NB4 (cell line): ENCODE data around the gene RANGRF.

ENCODE experiments used
- DNase-seq: peaks from one replicate; pipeline ENCODE4 v3.0.0; 2010; ENCODE audit warnings: low read depth
- H3K4me3 ChIP-seq: one replicate; pipeline ENCODE4 v1.5.1; 2011; ENCODE audit warnings: mild to moderate bottlenecking, low read depth, low read length, moderate library complexity
- MYC ChIP-seq: IDR thresholded peaks from 2 replicates; pipeline ENCODE4 v1.6.1; 2011; ENCODE audit warnings: low read depth, low read length
- POLR2A ChIP-seq: IDR thresholded peaks from 2 replicates; pipeline ENCODE4 v1.6.1; 2011; ENCODE audit warnings: mild to moderate bottlenecking; ENCODE audit not compliant: insufficient read length; ENCODE audit errors: extremely low read depth
- TF ChIP-seq, protein P1 (sequence below): IDR thresholded peaks from 2 replicates; pipeline ENCODE4 v1.6.1; 2011; ENCODE audit warnings: low read depth, low read length
- TF ChIP-seq, protein P2 (sequence below): IDR thresholded peaks from one replicate; pipeline ENCODE4 v1.5.1; 2012; ENCODE audit warnings: low read depth, low read length

RANGRF gene

DNA sequence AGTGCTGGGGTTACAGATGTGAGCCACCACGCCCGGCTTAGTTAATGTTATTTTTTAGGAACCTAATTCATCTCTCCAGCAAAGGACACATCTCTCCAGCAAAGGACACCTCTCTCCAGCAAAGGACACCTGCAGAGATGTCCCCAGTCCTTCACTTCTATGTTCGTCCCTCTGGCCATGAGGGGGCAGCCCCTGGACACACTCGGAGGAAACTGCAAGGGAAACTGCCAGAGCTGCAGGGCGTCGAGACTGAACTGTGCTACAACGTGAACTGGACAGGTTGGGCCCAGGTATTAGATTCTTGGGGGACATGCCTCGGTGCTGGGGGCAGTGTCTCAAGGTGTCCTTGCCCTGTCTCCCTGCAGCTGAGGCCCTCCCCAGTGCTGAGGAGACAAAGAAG, 34.7 kb upstream of the RANGRF start:
- DNase-seq: no peak

DNA sequence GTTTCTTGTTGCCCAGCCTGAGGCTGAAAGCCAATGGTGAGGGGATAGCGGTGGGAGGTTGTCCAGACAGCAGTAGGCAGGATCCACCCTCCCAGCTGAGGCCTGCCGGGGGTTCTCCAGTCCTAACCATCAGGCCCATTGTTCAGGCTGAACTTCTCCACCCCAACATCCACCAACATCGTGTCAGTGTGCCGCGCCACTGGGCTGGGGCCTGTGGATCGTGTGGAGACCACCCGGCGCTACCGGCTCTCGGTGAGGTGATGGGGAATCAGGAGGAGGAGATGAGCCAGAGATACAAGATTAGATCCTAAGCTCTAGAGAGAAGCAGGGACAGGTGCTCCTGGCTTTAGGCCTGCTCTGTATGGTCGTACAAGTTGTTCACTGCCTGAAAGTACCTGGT, 33.6 kb upstream of the RANGRF start:
- no peak overlapping the region for H3K4me3 ChIP-seq
- no peak for DNase-seq
- no peak for TF ChIP-seq MYC
- TF ChIP-seq, protein P1, sequence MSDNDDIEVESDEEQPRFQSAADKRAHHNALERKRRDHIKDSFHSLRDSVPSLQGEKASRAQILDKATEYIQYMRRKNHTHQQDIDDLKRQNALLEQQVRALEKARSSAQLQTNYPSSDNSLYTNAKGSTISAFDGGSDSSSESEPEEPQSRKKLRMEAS: no peak
- TF ChIP-seq POLR2A: no peak
- TF ChIP-seq, protein P2, sequence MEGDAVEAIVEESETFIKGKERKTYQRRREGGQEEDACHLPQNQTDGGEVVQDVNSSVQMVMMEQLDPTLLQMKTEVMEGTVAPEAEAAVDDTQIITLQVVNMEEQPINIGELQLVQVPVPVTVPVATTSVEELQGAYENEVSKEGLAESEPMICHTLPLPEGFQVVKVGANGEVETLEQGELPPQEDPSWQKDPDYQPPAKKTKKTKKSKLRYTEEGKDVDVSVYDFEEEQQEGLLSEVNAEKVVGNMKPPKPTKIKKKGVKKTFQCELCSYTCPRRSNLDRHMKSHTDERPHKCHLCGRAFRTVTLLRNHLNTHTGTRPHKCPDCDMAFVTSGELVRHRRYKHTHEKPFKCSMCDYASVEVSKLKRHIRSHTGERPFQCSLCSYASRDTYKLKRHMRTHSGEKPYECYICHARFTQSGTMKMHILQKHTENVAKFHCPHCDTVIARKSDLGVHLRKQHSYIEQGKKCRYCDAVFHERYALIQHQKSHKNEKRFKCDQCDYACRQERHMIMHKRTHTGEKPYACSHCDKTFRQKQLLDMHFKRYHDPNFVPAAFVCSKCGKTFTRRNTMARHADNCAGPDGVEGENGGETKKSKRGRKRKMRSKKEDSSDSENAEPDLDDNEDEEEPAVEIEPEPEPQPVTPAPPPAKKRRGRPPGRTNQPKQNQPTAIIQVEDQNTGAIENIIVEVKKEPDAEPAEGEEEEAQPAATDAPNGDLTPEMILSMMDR: no peak

More for the DNA sequence above, 34.7 kb upstream of the RANGRF start:
- H3K4me3 ChIP-seq: no peak overlapping the region
- TF ChIP-seq POLR2A (no peak), MYC (no peak)
- TF ChIP-seq, protein P1: no peak
- TF ChIP-seq, protein P2: no peak

DNA sequence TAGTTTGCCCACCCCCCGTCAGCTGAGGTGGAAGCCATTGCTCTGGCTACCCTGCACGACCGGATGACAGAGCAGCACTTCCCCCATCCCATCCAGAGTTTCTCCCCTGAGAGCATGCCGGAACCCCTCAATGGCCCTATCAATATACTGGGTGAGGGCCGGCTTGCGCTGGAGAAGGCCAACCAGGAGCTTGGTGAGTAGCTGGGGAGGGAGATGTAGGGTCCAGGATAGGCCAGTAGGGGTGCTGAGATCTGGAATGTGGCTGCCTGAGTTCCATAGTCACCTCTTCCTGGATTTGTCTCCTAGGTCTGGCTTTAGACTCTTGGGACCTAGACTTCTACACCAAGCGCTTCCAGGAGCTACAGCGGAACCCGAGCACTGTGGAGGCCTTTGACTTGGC, 33.0 kb upstream of the RANGRF start:
- no peak for DNase-seq
- TF ChIP-seq, protein P1: no peak
- TF ChIP-seq, protein P2: no peak
- no peak for TF ChIP-seq POLR2A
- no peak for TF ChIP-seq MYC
- no peak overlapping the region for H3K4me3 ChIP-seq

DNA sequence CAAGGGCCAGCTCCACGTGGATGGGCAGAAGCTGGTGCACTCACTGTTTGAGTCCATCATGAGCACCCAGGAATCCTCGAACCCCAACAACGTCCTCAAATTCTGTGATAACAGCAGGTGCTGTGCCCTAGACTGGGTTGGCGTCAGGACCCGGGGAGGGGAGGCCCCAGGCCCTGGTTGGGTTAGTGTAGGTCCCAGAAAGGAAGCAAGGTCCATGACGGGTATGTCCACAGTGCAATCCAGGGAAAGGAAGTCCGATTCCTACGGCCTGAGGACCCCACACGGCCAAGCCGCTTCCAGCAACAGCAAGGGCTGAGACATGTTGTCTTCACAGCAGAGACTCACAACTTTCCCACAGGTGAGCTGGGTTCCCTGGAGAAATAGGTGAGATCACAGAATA, 32.2 kb upstream of the RANGRF start:
- DNase-seq: no peak
- no peak overlapping the region for H3K4me3 ChIP-seq
- TF ChIP-seq, protein P1: no peak
- TF ChIP-seq, protein P2: no peak
- TF ChIP-seq POLR2A: no peak
- no peak for TF ChIP-seq MYC

DNA sequence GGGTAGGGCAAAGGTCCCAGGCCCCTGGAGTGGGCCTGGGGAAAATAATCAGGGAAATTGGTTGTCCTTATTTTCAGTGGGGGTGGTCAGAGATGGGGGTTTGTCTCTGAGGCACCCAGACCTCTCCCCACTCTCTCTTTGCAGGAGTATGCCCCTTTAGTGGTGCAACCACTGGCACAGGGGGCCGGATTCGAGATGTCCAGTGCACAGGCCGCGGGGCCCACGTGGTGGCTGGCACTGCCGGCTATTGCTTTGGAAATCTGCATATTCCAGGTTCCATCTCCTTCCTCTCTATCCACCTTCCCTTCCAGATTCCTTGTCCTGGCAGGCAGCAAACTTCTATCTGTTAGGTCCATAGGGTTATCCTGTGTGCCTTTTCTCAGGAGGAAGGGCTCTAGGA, 31.8 kb upstream of the RANGRF start:
- H3K4me3 ChIP-seq: no peak overlapping the region
- TF ChIP-seq, protein P2: no peak
- TF ChIP-seq POLR2A (no peak), MYC (no peak)
- TF ChIP-seq, protein P1: no peak
- DNase-seq: no peak

DNA sequence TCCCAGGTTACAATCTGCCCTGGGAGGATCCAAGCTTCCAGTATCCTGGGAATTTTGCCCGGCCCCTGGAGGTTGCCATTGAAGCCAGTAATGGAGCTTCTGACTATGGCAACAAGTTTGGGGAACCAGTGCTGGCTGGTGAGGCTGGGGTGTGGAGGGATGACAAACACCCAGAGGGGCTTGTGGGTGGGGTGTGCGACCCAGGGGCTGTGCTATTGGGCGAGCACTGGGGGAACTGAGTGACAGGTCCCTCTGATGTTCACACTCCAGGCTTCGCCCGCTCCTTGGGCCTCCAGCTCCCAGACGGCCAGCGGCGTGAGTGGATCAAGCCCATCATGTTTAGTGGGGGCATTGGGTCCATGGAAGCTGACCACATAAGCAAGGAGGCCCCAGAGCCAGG, 30.7 kb upstream of the RANGRF start:
- DNase-seq: no peak
- TF ChIP-seq, protein P2: no peak
- TF ChIP-seq POLR2A (no peak), MYC (no peak)
- TF ChIP-seq, protein P1: no peak
- no peak overlapping the region for H3K4me3 ChIP-seq
